Mesenchymal stem cell (in vitro differentiated cells and primary cell): ENCODE results near the gene SPATA13.

Experiments
- DNase-seq: peaks from one replicate; pipeline ENCODE4 v3.0.0-alpha.2; 2013
- H2AFZ ChIP-seq: one replicate; pipeline ENCODE4 v1.6.1; 2013; ENCODE audit warnings: low read depth, mild to moderate bottlenecking, control low read depth, inconsistent platforms, low read length, moderate library complexity
- H2AK5ac ChIP-seq: 2 replicates; pipeline ENCODE4 v1.6.1; 2013; ENCODE audit warnings: low read length, moderate library complexity, mild to moderate bottlenecking, inconsistent platforms; ENCODE audit not compliant: severe bottlenecking
- H2BK120ac ChIP-seq: one replicate; pipeline ENCODE4 v1.6.1; 2013; ENCODE audit warnings: low read depth, mild to moderate bottlenecking, inconsistent platforms, low read length, moderate library complexity
- H2BK12ac ChIP-seq, 2 experiments: one replicate each; pipeline ENCODE4 v1.6.1; 2013; ENCODE audit warnings: inconsistent platforms in 2 of 2, low read length in 2 of 2, mild to moderate bottlenecking in 2 of 2, moderate library complexity in 2 of 2, control low read depth in 1 of 2
- H2BK15ac ChIP-seq: one replicate; pipeline ENCODE4 v1.6.1; 2013; ENCODE audit warnings: mild to moderate bottlenecking, low read depth, inconsistent platforms; ENCODE audit not compliant: poor library complexity, severe bottlenecking
- H2BK5ac ChIP-seq: 2 replicates; pipeline ENCODE4 v1.6.1; 2013; ENCODE audit warnings: low read depth, mild to moderate bottlenecking, low read length, control low read depth, inconsistent platforms; ENCODE audit not compliant: poor library complexity, severe bottlenecking
- H3K14ac ChIP-seq, 2 experiments: one replicate each; pipeline ENCODE4 v1.6.1; 2013; ENCODE audit warnings: inconsistent platforms in 2 of 2, low read length in 2 of 2, control low read depth in 1 of 2, mild to moderate bottlenecking in 1 of 2, moderate library complexity in 1 of 2
- H3K18ac ChIP-seq, 2 experiments: one replicate each; pipeline ENCODE4 v1.6.1; 2013; ENCODE audit warnings: inconsistent platforms in 2 of 2, low read length in 2 of 2, control low read depth in 1 of 2, low read depth in 1 of 2, mild to moderate bottlenecking in 1 of 2
- H3K23ac ChIP-seq, 2 experiments: one replicate each; pipeline ENCODE4 v1.6.1; 2013; ENCODE audit warnings: inconsistent platforms in 2 of 2, low read length in 2 of 2, mild to moderate bottlenecking in 2 of 2, moderate library complexity in 2 of 2, control low read depth in 1 of 2
- H3K27ac ChIP-seq: 2 replicates; pipeline ENCODE4 v1.5.1; 2013; ENCODE audit warnings: mild to moderate bottlenecking, moderate library complexity, low read length, control low read depth, inconsistent platforms; ENCODE audit not compliant: poor library complexity, severe bottlenecking
- H3K27me3 ChIP-seq, 2 experiments: 2 replicates each; pipeline versions ENCODE4 v1.6.1 to v1.7.0; 2013; ENCODE audit warnings: low read length in 2 of 2, mild to moderate bottlenecking in 2 of 2, moderate library complexity in 2 of 2, control low read depth in 1 of 2, inconsistent platforms in 1 of 2; ENCODE audit not compliant: control insufficient read depth in 1 of 2, insufficient read depth in 1 of 2
- H3K36me3 ChIP-seq, 2 experiments: 2 replicates each; pipeline versions ENCODE4 v1.6.1 to v1.7.0; 2013; ENCODE audit warnings: low read length in 2 of 2, control low read depth in 1 of 2, inconsistent platforms in 1 of 2, low read depth in 1 of 2, mild to moderate bottlenecking in 1 of 2; ENCODE audit not compliant: insufficient read depth in 2 of 2, control insufficient read depth in 1 of 2
- H3K4ac ChIP-seq, 2 experiments: one replicate each; pipeline ENCODE4 v1.6.1; 2013; ENCODE audit warnings: inconsistent platforms in 2 of 2, low read length in 2 of 2, mild to moderate bottlenecking in 2 of 2, moderate library complexity in 2 of 2, control low read depth in 1 of 2, low read depth in 1 of 2
- H3K4me1 ChIP-seq: 2 replicates; pipeline ENCODE4 v1.6.1; 2013; ENCODE audit warnings: low read depth, low read length, control low read depth; ENCODE audit not compliant: control insufficient read depth, insufficient read depth
- H3K4me2 ChIP-seq: 2 replicates; pipeline ENCODE4 v1.6.1; 2013; ENCODE audit warnings: low read length, mild to moderate bottlenecking, inconsistent platforms; ENCODE audit not compliant: poor library complexity, severe bottlenecking
- H3K4me3 ChIP-seq, 2 experiments: 2 replicates each; pipeline versions ENCODE4 v1.5.1 to v1.7.0; 2013; ENCODE audit warnings: low read length in 2 of 2, mild to moderate bottlenecking in 2 of 2, control low read depth in 1 of 2, low read depth in 1 of 2; ENCODE audit not compliant: insufficient read depth in 1 of 2
- H3K79me1 ChIP-seq: replicated peaks from 2 replicates; pipeline ENCODE4 v1.6.1; 2013; ENCODE audit warnings: mild to moderate bottlenecking, control low read depth, low read length, inconsistent platforms; ENCODE audit not compliant: poor library complexity, severe bottlenecking
- H3K9ac ChIP-seq: 2 replicates; pipeline ENCODE4 v1.7.0; 2013; ENCODE audit warnings: mild to moderate bottlenecking, low read length, moderate library complexity
- H3K9me3 ChIP-seq: 2 replicates; pipeline ENCODE4 v1.7.0; 2013; ENCODE audit warnings: mild to moderate bottlenecking, low read length; ENCODE audit not compliant: control insufficient read depth
- H4K8ac ChIP-seq: one replicate; pipeline ENCODE4 v1.6.1; 2013; ENCODE audit warnings: inconsistent platforms, mild to moderate bottlenecking, low read length, moderate library complexity
- H4K91ac ChIP-seq: one replicate; pipeline ENCODE4 v1.6.1; 2013; ENCODE audit warnings: mild to moderate bottlenecking, low read length, inconsistent platforms
- WGBS: methylation state at CpG from one replicate; pipeline ENCODE4 v1.1.7; 2013; ENCODE audit warnings: mixed read lengths; 5-methylcytosine and 5-hydroxymethylcytosine counted together
- small RNA-seq: library from polyadenylated mRNA; stranded (forward); fragments of <200 nt; extraction: miRNeasy Mini kit (QIAGEN cat#:217004); gene quantifications from one replicate; pipeline ENCODE3, GENCODE V24; 2013; ENCODE audit warnings: low read depth

SPATA13 gene

GRCh38 chr13:24355103-24355502 is 194.6 kb downstream of the SPATA13 start:
- no peak overlapping the region for H2BK15ac ChIP-seq
- no peak overlapping the region for H2AK5ac ChIP-seq
- H3K4ac ChIP-seq, result no peak overlapping the region
- H2BK12ac ChIP-seq, result no peak overlapping the region
- H3K27ac ChIP-seq, result no peak overlapping the region
- no peaks in the 10 kb centered on the region for H3K79me1 ChIP-seq
- no peak overlapping the region for H2AFZ ChIP-seq
- WGBS, result 89% methylated on average over 12 of the region's 13 CpGs
- H3K27me3 ChIP-seq, result peaks cover 4 to 19% of the 10 kb centered on the region in 2 experiments
- no peak overlapping the region for H3K4me3 ChIP-seq
- H2BK5ac ChIP-seq, result no peak overlapping the region
- H4K8ac ChIP-seq, result no peak overlapping the region
- no peaks in the 10 kb centered on the region for H3K4me1 ChIP-seq
- H2BK120ac ChIP-seq, result no peak overlapping the region
- no peak overlapping the region for H3K4me2 ChIP-seq
- no peak for DNase-seq
- H3K14ac ChIP-seq, result no peak overlapping the region
- H3K18ac ChIP-seq, result no peak overlapping the region
- H3K36me3 ChIP-seq, result no peaks in the 10 kb centered on the region
- H3K9me3 ChIP-seq, result no peaks in the 10 kb centered on the region
- no peak overlapping the region for H3K23ac ChIP-seq
- no peak overlapping the region for H3K9ac ChIP-seq
- no peak overlapping the region for H4K91ac ChIP-seq

DNA sequence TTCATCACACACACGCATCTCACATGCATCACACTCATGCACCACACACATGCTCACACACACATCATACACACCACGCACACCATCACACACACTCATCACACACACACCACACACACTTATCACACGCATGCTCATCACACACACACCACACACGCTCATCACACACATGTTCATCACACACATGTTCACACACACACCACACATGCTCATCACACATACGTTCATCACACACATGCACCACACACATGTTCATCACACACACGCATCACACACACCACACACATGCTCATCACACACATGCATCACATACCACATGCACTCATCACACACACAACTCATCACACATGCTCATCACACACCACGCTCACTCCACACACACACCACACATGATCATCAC is 195.8 kb downstream of the SPATA13 start:
- Histone ChIP-seq H4K8ac (no peak overlapping the region), H2AFZ (no peak overlapping the region), H2BK5ac (no peak overlapping the region), H2BK120ac (no peak overlapping the region), H2AK5ac (no peak overlapping the region), H3K27ac (no peak overlapping the region), H3K27me3 (peaks cover 4 to 19% of the 10 kb centered on the region in 2 experiments), H3K23ac (no peak overlapping the region), H3K18ac (no peak overlapping the region), H3K9me3 (no peaks in the 10 kb centered on the region), H3K79me1 (no peaks in the 10 kb centered on the region), H3K4ac (no peak overlapping the region), H3K14ac (peak overlapping the region in 1 of 2 experiments; percentile 19), H3K4me1 (peaks cover 2% of the 10 kb centered on the region), H3K4me2 (no peak overlapping the region), H3K9ac (no peak overlapping the region), H4K91ac (peak overlapping the region; percentile 12), H3K36me3 (no peaks in the 10 kb centered on the region), H2BK15ac (no peak overlapping the region), H3K4me3 (no peak overlapping the region), H2BK12ac (no peak overlapping the region)
- no peak for DNase-seq
- 86% methylated on average over 7 of the region's 7 CpGs for WGBS

Small RNA genes lying within 50 kb of the gene (small RNA-seq; reads per million reads assigned to genes)
- gene MIR2276, result 2.3 reads per million
